Vagina (tissue), 2 donors: ENCODE data around the gene CELF4. TPM values are rescaled to one million over a fixed set of nuclear protein-coding genes. Genes with fewer than 3 reads are reported as not detected.

Source experiments
- DNase-seq, 2 donors: peaks; one replicate each; pipeline ENCODE4 v3.0.0-alpha.2; 2017; ENCODE audit errors: extremely low spot score in 2 of 2
- H3K27ac ChIP-seq: fragments of 200-600 bp; sonication (generic); one replicate; pipeline ENCODE4 v1.5.1; 2019
- H3K27me3 ChIP-seq: fragments of 200-600 bp; sonication (generic); one replicate; pipeline ENCODE4 v1.5.1; 2019
- H3K36me3 ChIP-seq, 2 donors: fragments of 200-600 bp; sonication (generic); one replicate each; pipeline ENCODE4 v1.5.1; 2017 to 2019
- H3K4me1 ChIP-seq: fragments of 200-600 bp; sonication (generic); one replicate; pipeline ENCODE4 v1.5.1; 2019
- H3K4me3 ChIP-seq, 2 donors: fragments of 200-600 bp; sonication (generic); 1 replicate in 1 of 2; 2 replicates in 1 of 2; pipeline ENCODE4 v1.5.1; 2016 to 2019
- H3K9me3 ChIP-seq: fragments of 200-600 bp; sonication (generic); one replicate; pipeline ENCODE4 v1.5.1; 2019
- POLR2A ChIP-seq, 2 donors: fragments of 450-650 bp; IDR thresholded peaks; one replicate each; pipeline ENCODE4 v1.6.1; 2017; ENCODE audit warnings: antibody characterized with exemption in 2 of 2, mild to moderate bottlenecking in 2 of 2, moderate library complexity in 2 of 2
- POLR2AphosphoS5 ChIP-seq, 2 donors: sonication (generic); formaldehyde crosslinking; IDR thresholded peaks; one replicate each; pipeline ENCODE4 v1.9.0; 2017; ENCODE audit warnings: antibody characterized with exemption in 2 of 2, mild to moderate bottlenecking in 2 of 2, low read depth in 1 of 2; ENCODE audit not compliant: insufficient read depth in 1 of 2
- intact Hi-C: fragments of 100-400 bp; cut with DNase I; formaldehyde crosslinking; loops from one replicate; pipeline ENCODE4 v1.15.1; 2023
- total RNA-seq: library from RNA; depleted of rRNA; stranded (reverse); fragments of >200 nt; gene quantifications from one replicate; pipeline ENCODE4 v1.2.3, GENCODE V29; 2016
- TF ChIP-seq, protein P1 (sequence below), 3 experiments: fragments of 450-650 bp in 2 of 3; fragments of 200-600 bp in 1 of 3; sonication (generic) in 1 of 3; IDR thresholded peaks; one replicate each; pipeline ENCODE4 v1.5.1; 2017 to 2019; ENCODE audit warnings: antibody characterized with exemption in 3 of 3, mild to moderate bottlenecking in 2 of 3, moderate library complexity in 2 of 3

CELF4 gene
- total RNA-seq, 1 donor from 2014 or later = 2.2 TPM

DNA sequence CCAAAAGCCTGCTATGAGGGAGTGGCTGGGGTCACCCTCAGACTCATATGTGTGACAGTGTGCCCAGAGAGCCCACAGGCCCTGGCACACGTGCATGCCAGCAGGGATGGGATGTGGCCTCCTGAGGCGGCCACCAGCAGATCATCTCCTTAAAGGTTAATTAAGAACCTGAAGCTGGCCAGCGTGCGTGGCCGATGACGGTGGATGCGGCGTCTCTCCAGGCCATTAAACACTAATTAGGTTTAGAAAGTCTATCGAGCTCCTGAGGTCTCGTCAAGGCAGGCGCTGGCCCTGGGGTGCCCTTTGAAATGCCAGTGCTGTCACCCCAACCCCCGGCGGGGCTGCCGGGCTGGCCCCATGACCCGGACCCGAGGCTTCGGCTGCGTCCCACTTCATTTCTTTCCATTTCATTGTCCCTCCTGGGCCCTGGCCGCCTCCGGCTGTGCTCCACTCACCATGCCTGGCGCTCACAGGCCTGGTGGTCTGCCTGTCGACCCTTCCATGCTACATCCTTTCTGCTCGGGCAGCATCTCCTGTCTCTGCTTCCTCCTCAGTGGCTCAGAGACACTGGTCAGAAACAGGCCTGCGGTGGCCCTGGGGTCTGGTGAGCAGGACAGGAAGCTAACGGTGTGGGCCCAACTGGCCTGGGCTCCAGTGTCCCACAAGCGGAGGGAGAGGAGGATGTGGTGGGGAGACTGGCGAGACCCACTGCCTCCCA is 228.9 kb downstream of the CELF4 start:
- H3K36me3 ChIP-seq = no peaks in the 10 kb centered on the region
- no peak overlapping the region for H3K4me3 ChIP-seq
- no peak overlapping the region for H3K27ac ChIP-seq
- intact Hi-C loops = no loop called here
- no peak for DNase-seq
- no peaks in the 10 kb centered on the region for H3K27me3 ChIP-seq
- no peaks in the 10 kb centered on the region for H3K9me3 ChIP-seq
- peaks cover 7% of the 10 kb centered on the region for H3K4me1 ChIP-seq
- no peak for TF ChIP-seq POLR2AphosphoS5 (IDR thresholded peaks at IDR 0.05; ENCODE audit: insufficient read depth in 1 of 2, low read depth in 1 of 2)
- no peak for TF ChIP-seq POLR2A (IDR thresholded peaks at IDR 0.05)
- TF ChIP-seq, protein P1, sequence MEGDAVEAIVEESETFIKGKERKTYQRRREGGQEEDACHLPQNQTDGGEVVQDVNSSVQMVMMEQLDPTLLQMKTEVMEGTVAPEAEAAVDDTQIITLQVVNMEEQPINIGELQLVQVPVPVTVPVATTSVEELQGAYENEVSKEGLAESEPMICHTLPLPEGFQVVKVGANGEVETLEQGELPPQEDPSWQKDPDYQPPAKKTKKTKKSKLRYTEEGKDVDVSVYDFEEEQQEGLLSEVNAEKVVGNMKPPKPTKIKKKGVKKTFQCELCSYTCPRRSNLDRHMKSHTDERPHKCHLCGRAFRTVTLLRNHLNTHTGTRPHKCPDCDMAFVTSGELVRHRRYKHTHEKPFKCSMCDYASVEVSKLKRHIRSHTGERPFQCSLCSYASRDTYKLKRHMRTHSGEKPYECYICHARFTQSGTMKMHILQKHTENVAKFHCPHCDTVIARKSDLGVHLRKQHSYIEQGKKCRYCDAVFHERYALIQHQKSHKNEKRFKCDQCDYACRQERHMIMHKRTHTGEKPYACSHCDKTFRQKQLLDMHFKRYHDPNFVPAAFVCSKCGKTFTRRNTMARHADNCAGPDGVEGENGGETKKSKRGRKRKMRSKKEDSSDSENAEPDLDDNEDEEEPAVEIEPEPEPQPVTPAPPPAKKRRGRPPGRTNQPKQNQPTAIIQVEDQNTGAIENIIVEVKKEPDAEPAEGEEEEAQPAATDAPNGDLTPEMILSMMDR (IDR thresholded peaks at IDR 0.05) = no peak

DNA sequence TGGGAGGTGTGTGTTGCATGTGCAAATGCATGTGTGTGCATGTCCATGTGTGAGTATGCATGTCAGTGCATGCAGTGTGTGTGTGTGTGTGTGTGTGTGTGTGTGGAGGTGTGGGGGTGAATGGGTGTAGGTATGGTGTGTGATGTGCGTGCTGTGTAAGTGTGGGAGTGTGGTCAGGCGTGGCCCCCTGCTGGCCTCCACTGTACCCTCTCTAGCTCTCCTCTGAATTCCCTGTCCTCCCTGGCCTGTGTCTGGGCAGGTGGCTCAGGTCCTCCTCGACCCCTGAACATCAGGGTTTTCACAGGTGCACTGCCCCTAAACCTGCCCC is 230.2 kb downstream of the CELF4 start:
- intact Hi-C loops = no loop called here
- Histone ChIP-seq H3K36me3 (no peaks in the 10 kb centered on the region), H3K4me3 (no peak overlapping the region), H3K9me3 (no peaks in the 10 kb centered on the region), H3K4me1 (peaks cover 7% of the 10 kb centered on the region), H3K27ac (no peak overlapping the region), H3K27me3 (no peaks in the 10 kb centered on the region)
- DNase-seq = no peak
- TF ChIP-seq POLR2A (IDR thresholded peaks at IDR 0.05) (no peak), POLR2AphosphoS5 (IDR thresholded peaks at IDR 0.05; ENCODE audit: insufficient read depth in 1 of 2, low read depth in 1 of 2) (no peak)
- TF ChIP-seq, protein P1 (IDR thresholded peaks at IDR 0.05) = no peak

DNA sequence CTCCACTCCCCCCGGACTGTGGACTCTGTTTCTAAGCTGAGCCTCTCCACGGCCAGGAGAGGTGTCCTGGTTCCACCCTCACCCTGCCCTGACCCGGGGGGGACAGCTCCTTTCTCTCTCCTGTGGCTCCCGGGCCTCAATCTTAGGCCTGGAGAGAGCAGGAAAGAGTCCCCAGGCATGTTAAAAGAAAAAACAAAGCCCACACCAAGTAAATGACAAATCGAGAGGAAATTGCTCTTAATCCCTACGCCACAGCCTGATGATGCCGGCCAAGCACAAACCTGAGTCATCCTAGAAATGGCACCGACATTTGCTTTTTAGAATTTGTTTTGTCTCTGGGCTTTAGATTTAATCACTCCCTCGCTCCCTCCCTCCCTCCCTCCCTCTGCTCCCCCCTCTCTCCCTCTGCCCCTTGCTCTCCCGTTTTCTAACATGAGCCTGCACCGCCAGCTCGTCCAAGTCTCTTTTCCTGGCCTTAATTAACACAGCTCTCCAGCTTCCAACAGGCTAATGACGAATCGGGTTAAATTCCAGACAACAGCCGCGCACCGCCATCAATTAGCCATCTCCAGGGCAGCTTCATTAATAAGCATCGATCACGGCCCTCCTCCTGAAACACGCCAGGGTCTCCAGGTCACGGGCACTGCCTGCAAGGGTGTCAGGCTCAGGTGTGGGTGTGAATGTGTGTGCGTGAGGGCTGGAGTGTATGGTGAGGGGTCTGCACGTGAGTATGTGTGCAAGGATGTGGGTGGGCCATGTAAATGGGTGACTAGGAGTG is 230.8 kb downstream of the CELF4 start:
- DNase-seq = no peak
- TF ChIP-seq, protein P1 (IDR thresholded peaks at IDR 0.05) = no peak
- TF ChIP-seq POLR2AphosphoS5 (IDR thresholded peaks at IDR 0.05; ENCODE audit: insufficient read depth in 1 of 2, low read depth in 1 of 2) (no peak), POLR2A (IDR thresholded peaks at IDR 0.05) (no peak)
- Histone ChIP-seq H3K36me3 (no peaks in the 10 kb centered on the region), H3K9me3 (no peaks in the 10 kb centered on the region), H3K27ac (no peak overlapping the region), H3K27me3 (no peaks in the 10 kb centered on the region), H3K4me3 (no peak overlapping the region), H3K4me1 (peaks cover 7% of the 10 kb centered on the region)
- intact Hi-C loops = no loop called here

DNA sequence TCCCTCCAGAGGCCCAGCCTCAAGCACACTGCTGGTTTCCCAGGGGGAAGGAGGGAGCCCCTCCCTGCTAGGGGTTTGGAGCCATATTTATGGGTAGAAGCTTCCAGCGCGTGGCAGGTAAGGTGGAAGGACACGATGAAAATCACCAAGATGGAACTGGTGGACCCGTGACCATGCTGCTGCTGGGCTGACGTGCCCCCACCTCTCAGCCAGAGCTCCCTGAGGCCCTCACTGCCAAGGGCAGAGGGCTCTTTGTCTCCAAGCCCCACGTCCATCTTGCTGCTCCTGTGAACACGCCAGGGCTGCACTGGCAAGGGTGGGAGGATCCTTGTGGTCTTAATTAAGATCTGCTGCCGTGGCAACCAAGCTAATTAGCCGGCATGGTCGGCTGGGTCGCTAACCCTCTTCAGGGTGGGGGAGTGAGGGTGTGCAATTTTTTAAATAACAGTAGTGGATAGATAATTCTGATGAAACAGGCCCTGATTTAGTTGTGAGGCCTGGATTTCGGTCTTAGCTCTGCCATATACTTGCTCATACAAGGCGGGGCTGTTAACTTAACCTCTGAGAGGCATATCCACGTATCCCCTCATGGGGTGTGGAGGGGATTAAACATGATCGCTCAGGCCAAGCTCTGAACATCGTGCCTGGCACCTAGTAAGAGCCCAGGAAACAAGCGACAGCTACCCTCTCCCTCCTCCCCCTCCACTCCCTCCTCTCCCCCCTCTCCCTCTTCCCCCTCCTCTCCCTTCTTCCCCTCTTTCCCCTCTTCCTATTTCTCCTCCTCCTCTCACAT is 232.8 kb downstream of the CELF4 start:
- Histone ChIP-seq H3K36me3 (no peaks in the 10 kb centered on the region), H3K4me3 (no peak overlapping the region), H3K4me1 (peaks cover 7% of the 10 kb centered on the region), H3K27ac (no peak overlapping the region), H3K27me3 (no peaks in the 10 kb centered on the region), H3K9me3 (no peaks in the 10 kb centered on the region)
- no peak for TF ChIP-seq POLR2A (IDR thresholded peaks at IDR 0.05)
- TF ChIP-seq, protein P1 (IDR thresholded peaks at IDR 0.05) = no peak
- TF ChIP-seq POLR2AphosphoS5 (IDR thresholded peaks at IDR 0.05; ENCODE audit: insufficient read depth in 1 of 2, low read depth in 1 of 2) = no peak
- intact Hi-C loops = no loop called here
- DNase-seq = no peak
